Measurements from ENCODE around the gene KRT9. TPM values are rescaled to one million over a fixed set of nuclear protein-coding genes. Genes with fewer than 3 reads are reported as not detected.
A peak's percentile ranks its signal among the peaks of the same experiment; 100 is the strongest.

Gene KRT9
- total and polyA plus RNA-seq, 2 donors (not counting 1 experiment from before 2014, with no cell fraction given), result not detected

DNA sequence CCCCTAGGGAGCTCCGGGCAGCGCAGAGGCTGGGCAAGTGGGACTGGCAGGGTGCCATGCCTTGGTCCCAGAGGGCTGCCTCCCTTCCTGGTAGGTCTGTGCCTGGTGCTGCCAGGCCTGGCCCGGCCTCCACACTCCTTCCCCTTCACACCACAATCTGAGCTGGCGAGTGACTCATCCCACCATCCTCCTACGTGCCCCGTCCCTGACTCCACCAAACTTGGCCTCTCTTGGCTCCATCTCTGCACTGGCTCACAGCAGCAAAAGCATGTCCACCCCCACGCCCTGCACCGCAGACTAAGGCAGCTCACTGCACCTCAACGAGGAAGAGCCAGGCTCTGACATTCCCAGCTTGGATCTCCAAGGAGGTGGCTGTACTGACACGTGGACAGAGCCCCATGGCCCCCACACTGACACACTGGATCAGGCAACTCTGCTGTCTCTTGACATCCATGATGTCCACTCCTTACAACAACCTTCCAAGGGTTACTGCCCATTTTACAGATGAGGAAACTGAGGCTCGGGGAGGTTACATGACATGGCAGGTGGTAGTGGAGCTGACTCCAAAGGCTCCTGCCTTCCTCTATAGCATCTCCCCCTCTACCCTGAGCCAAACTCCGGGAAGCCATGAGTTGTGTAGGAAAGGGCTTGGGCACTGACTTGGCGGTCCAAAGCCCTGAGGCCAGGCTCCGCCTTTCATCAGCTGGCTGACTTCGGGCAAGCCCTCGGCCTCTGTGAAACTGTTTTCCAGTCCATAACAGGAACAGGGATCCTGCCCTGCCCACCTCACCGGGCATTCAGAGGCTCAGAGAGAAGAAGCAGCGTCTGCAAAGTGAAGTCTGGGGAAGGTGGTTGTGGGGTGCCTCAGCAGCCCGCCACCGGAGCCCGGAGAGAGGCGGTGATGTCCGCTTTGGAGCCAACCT lies 23.7 kb downstream of the KRT9 start:
- H3K27me3 ChIP-seq (ENCODE audit: control insufficient read depth, insufficient read depth, low read length), result no peaks in the 10 kb centered on the region
- peak; percentile 94 to 100 for DNase-seq (ENCODE audit: low read depth in 2 of 2)
- peak overlapping the region in 1 of 4 experiments; percentile 1 for H3K4me3 ChIP-seq (replicated peaks in 1 of 4; ENCODE audit: control extremely low read depth in 1 of 4, insufficient read depth in 1 of 4, low read depth in 3 of 4, low read length in 4 of 4)
- H2AFZ ChIP-seq (ENCODE audit: low read length), result no peak overlapping the region
- H3K36me3 ChIP-seq (ENCODE audit: control insufficient read depth, insufficient read depth, low read length), result no peaks in the 10 kb centered on the region
- H3K4me1 ChIP-seq (ENCODE audit: control insufficient read depth, extremely low read depth, insufficient read depth, low read length), result peaks cover 19% of the 10 kb centered on the region
- H3K4me2 ChIP-seq (ENCODE audit: extremely low read depth, insufficient read depth, low read length), result peak overlapping the region; percentile 30
- H3K79me2 ChIP-seq (ENCODE audit: control insufficient read depth, insufficient read depth, low read length), result no peaks in the 10 kb centered on the region
- TF ChIP-seq EZH2 (IDR thresholded peaks at IDR 0.05; ENCODE audit: low read length, missing control alignments), result no peak
- TF ChIP-seq, protein P1, sequence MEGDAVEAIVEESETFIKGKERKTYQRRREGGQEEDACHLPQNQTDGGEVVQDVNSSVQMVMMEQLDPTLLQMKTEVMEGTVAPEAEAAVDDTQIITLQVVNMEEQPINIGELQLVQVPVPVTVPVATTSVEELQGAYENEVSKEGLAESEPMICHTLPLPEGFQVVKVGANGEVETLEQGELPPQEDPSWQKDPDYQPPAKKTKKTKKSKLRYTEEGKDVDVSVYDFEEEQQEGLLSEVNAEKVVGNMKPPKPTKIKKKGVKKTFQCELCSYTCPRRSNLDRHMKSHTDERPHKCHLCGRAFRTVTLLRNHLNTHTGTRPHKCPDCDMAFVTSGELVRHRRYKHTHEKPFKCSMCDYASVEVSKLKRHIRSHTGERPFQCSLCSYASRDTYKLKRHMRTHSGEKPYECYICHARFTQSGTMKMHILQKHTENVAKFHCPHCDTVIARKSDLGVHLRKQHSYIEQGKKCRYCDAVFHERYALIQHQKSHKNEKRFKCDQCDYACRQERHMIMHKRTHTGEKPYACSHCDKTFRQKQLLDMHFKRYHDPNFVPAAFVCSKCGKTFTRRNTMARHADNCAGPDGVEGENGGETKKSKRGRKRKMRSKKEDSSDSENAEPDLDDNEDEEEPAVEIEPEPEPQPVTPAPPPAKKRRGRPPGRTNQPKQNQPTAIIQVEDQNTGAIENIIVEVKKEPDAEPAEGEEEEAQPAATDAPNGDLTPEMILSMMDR (conservative IDR thresholded peaks at IDR 0.05 in 1 of 2, IDR thresholded peaks at IDR 0.05 in 1 of 2; ENCODE audit: low read depth in 1 of 2, low read length in 2 of 2), result no peak
- no peak overlapping the region for H3K9ac ChIP-seq (ENCODE audit: insufficient read depth, low read length)
- no peaks in the 10 kb centered on the region for H4K20me1 ChIP-seq (ENCODE audit: control insufficient read depth, extremely low read depth, insufficient read depth, low read length)
- H3K27ac ChIP-seq (ENCODE audit: insufficient read depth, low read length), result peak overlapping the region; percentile 2
- H3K9me3 ChIP-seq (ENCODE audit: control insufficient read depth, insufficient read depth, low read depth, low read length), result no peaks in the 10 kb centered on the region

DNA sequence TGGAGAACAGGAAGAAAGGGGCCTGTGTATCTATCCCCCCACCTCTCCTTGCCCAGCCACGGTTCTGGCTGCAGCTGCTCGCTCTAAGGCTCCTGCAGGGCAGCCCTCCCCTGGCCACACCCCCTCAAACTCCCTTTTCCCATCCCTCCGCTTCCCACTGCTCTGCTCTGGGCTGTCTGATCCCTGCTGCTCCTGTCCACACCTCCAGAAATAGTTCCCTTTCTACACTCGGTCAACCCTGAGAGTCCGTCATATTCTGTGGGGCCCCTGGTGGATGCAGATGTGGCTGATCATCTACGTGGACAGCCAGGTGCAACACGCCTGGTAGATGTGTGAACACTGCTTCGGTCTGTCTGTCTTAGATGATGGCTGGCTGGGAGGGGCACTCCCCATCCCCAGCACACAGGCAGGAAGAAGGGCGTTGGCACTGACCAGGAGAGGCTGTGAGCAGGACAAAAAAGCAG lies 24.4 kb downstream of the KRT9 start:
- DNase-seq (ENCODE audit: low read depth in 2 of 2), result peak in 1 of 2 donors; percentile 70
- Histone ChIP-seq H3K27ac (ENCODE audit: insufficient read depth, low read length) (no peak overlapping the region), H3K9ac (ENCODE audit: insufficient read depth, low read length) (no peak overlapping the region), H3K27me3 (ENCODE audit: control insufficient read depth, insufficient read depth, low read length) (no peaks in the 10 kb centered on the region), H3K36me3 (ENCODE audit: control insufficient read depth, insufficient read depth, low read length) (no peaks in the 10 kb centered on the region), H3K4me3 (replicated peaks in 1 of 4; ENCODE audit: control extremely low read depth in 1 of 4, insufficient read depth in 1 of 4, low read depth in 3 of 4, low read length in 4 of 4) (no peak overlapping the region), H3K4me1 (ENCODE audit: control insufficient read depth, extremely low read depth, insufficient read depth, low read length) (peaks cover 19% of the 10 kb centered on the region), H3K4me2 (ENCODE audit: extremely low read depth, insufficient read depth, low read length) (no peak overlapping the region), H3K79me2 (ENCODE audit: control insufficient read depth, insufficient read depth, low read length) (no peaks in the 10 kb centered on the region), H4K20me1 (ENCODE audit: control insufficient read depth, extremely low read depth, insufficient read depth, low read length) (no peaks in the 10 kb centered on the region), H3K9me3 (ENCODE audit: control insufficient read depth, insufficient read depth, low read depth, low read length) (no peaks in the 10 kb centered on the region), H2AFZ (ENCODE audit: low read length) (no peak overlapping the region)
- TF ChIP-seq, protein P1 (conservative IDR thresholded peaks at IDR 0.05 in 1 of 2, IDR thresholded peaks at IDR 0.05 in 1 of 2; ENCODE audit: low read depth in 1 of 2, low read length in 2 of 2), result no peak

GRCh38 chr17:41546819-41547218 lies 25.0 kb downstream of the KRT9 start:
- Histone ChIP-seq H3K36me3 (ENCODE audit: control insufficient read depth, insufficient read depth, low read length) (no peaks in the 10 kb centered on the region), H3K27ac (ENCODE audit: insufficient read depth, low read length) (no peak overlapping the region), H3K27me3 (ENCODE audit: control insufficient read depth, insufficient read depth, low read length) (no peaks in the 10 kb centered on the region), H3K4me3 (replicated peaks in 1 of 4; ENCODE audit: control extremely low read depth in 1 of 4, insufficient read depth in 1 of 4, low read depth in 3 of 4, low read length in 4 of 4) (no peak overlapping the region), H3K4me1 (ENCODE audit: control insufficient read depth, extremely low read depth, insufficient read depth, low read length) (peaks cover 19% of the 10 kb centered on the region), H3K9me3 (ENCODE audit: control insufficient read depth, insufficient read depth, low read depth, low read length) (no peaks in the 10 kb centered on the region), H2AFZ (ENCODE audit: low read length) (no peak overlapping the region), H3K79me2 (ENCODE audit: control insufficient read depth, insufficient read depth, low read length) (no peaks in the 10 kb centered on the region), H3K9ac (ENCODE audit: insufficient read depth, low read length) (no peak overlapping the region), H3K4me2 (ENCODE audit: extremely low read depth, insufficient read depth, low read length) (no peak overlapping the region), H4K20me1 (ENCODE audit: control insufficient read depth, extremely low read depth, insufficient read depth, low read length) (no peaks in the 10 kb centered on the region)
- DNase-seq (ENCODE audit: low read depth in 2 of 2), result no peak
- no peak for TF ChIP-seq EZH2 (IDR thresholded peaks at IDR 0.05; ENCODE audit: low read length, missing control alignments)
- TF ChIP-seq, protein P1 (conservative IDR thresholded peaks at IDR 0.05 in 1 of 2, IDR thresholded peaks at IDR 0.05 in 1 of 2; ENCODE audit: low read depth in 1 of 2, low read length in 2 of 2), result no peak
